Activated naive CD8-positive, alpha-beta T cell treated with anti-CD3 and anti-CD28 coated beads for 36 hours (primary cell): ENCODE data around the gene GSTCD. TPM values are rescaled to one million over a fixed set of nuclear protein-coding genes. Genes with fewer than 3 reads are reported as not detected.

ENCODE experiments used
- DNase-seq: peaks from one replicate; pipeline ENCODE4 v3.0.0; 2021
- H3K27ac Mint-ChIP-seq: one replicate; pipeline ENCODE4 v1.8.0; 2022; ENCODE audit warnings: mild to moderate bottlenecking, moderate library complexity, mixed read lengths
- H3K27me3 Mint-ChIP-seq: one replicate; pipeline ENCODE4 v1.8.0; 2022; ENCODE audit warnings: mild to moderate bottlenecking, mixed read lengths
- H3K36me3 Mint-ChIP-seq: one replicate; pipeline ENCODE4 v1.8.0; 2021; ENCODE audit warnings: mild to moderate bottlenecking, mixed read lengths
- H3K4me1 Mint-ChIP-seq: one replicate; pipeline ENCODE4 v1.8.0; 2021; ENCODE audit warnings: mixed read lengths
- H3K4me3 Mint-ChIP-seq: one replicate; pipeline ENCODE4 v1.8.0; 2022; ENCODE audit warnings: mild to moderate bottlenecking, moderate library complexity, mixed read lengths
- H3K9me3 Mint-ChIP-seq: one replicate; pipeline ENCODE4 v1.8.0; 2022; ENCODE audit warnings: mixed read lengths
- total RNA-seq, 2 experiments: library from RNA; stranded (reverse); gene quantifications; one replicate each; pipeline ENCODE4 v1.2.3, GENCODE V29; 2021

GSTCD gene
- total RNA-seq, 2 experiments from 2014 or later, result 18.9 to 20.8 TPM

GRCh38 chr4:105858466-105859040, 150.0 kb downstream of the GSTCD start:
- Mint-ChIP-seq H3K36me3 (peaks cover 33% of the 10 kb centered on the region), H3K4me3 (no peak overlapping the region), H3K4me1 (no peaks in the 10 kb centered on the region), H3K9me3 (peaks cover 48% of the 10 kb centered on the region), H3K27me3 (no peaks in the 10 kb centered on the region), H3K27ac (no peak overlapping the region)
- no peak for DNase-seq

DNA sequence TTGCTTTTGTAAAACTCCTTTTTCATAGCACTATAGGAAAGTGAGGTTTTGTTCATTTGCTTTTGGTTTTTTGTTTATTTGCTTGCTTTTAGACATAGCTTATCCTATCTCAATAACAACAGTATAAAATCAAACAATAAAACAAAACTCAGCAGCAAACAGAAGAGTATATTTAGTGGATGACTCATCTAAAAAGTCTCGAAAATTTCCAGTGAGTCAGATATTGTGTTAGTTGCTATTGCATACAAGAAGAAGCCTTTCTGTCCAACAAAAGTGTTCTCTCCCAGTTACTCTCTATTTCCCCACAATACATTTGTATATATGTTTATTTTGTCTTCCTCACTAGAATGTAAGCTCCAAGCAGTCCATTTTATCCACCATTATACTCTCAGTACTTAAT, 150.6 kb downstream of the GSTCD start:
- Mint-ChIP-seq H3K4me1 (no peaks in the 10 kb centered on the region), H3K36me3 (peaks cover 30% of the 10 kb centered on the region), H3K27me3 (no peaks in the 10 kb centered on the region), H3K27ac (no peak overlapping the region), H3K9me3 (peaks cover 47% of the 10 kb centered on the region), H3K4me3 (no peak overlapping the region)
- DNase-seq, result no peak

DNA sequence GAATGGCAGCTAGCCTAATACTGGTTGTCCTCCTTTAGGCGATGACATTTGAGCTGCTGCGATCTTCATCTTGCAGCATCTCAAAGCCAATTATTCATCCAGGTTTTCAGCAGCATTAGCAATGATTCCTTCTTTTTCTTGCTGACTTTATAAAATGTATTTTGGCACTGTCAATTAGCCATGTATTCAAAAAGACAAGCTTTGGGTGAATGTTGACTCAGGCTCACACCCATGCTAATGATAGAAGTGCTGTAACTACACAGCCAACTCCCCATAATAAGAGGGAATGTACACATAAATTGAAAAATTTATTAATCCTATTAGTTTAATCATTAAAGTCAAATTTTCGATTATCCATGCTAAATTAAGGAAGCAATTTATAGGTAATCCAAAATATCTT, 162.4 kb downstream of the GSTCD start:
- H3K27ac Mint-ChIP-seq, result no peak overlapping the region

GRCh38 chr4:105871997-105872396, 163.4 kb downstream of the GSTCD start:
- Mint-ChIP-seq H3K4me1 (no peaks in the 10 kb centered on the region), H3K9me3 (no peaks in the 10 kb centered on the region), H3K27me3 (peaks cover 21% of the 10 kb centered on the region), H3K36me3 (no peaks in the 10 kb centered on the region), H3K4me3 (no peak overlapping the region), H3K27ac (no peak overlapping the region)
- no peak for DNase-seq

More for the DNA sequence above, 162.4 kb downstream of the GSTCD start:
- no peaks in the 10 kb centered on the region for H3K4me1 Mint-ChIP-seq
- peaks cover 21% of the 10 kb centered on the region for H3K27me3 Mint-ChIP-seq
- H3K4me3 Mint-ChIP-seq, result no peak overlapping the region
- no peak for DNase-seq
- no peaks in the 10 kb centered on the region for H3K9me3 Mint-ChIP-seq
- no peaks in the 10 kb centered on the region for H3K36me3 Mint-ChIP-seq

DNA sequence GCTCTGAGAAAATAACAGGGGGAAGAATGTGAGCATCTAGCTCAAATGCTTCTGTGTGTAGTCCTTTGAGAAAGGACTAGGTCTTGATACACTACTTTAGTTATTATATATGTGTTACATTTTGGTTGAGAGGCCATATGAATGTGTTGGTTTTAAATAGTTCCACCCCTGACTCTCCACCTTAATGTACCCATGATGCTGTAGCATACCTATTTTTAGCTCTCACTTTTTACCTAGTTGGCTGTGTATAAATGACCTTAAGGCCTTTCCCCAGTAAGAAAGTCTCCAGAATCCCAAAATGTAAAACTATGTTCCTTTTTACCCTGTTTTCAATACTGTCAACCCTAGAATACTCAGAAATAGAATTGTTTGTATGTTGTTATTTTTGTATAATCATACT, 166.6 kb downstream of the GSTCD start:
- no peaks in the 10 kb centered on the region for H3K36me3 Mint-ChIP-seq
- H3K27ac Mint-ChIP-seq, result no peak overlapping the region
- no peak overlapping the region for H3K4me3 Mint-ChIP-seq
- DNase-seq, result no peak
- H3K9me3 Mint-ChIP-seq, result no peaks in the 10 kb centered on the region
- peaks cover 20% of the 10 kb centered on the region for H3K27me3 Mint-ChIP-seq
- no peaks in the 10 kb centered on the region for H3K4me1 Mint-ChIP-seq

DNA sequence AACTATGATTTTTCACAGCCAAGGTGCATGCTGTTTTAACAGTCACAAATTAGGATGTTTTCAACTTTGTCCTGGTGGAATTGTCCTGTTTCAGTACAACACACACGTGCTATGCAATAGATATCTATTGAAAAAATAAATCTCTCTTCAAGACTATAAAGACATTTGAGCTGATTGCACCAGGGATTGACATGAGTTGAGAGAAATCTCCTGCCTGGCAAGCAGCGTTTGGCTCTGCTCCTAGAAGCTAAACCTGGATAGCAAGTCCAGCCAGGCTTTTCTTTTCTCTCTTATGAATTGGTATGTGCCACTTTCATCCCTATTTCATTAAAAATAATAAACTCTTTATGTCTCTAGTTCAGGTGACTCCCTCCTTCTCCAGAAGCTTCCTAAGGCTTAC, 170.1 kb downstream of the GSTCD start:
- no peak overlapping the region for H3K27ac Mint-ChIP-seq
- no peak for DNase-seq
- no peaks in the 10 kb centered on the region for H3K36me3 Mint-ChIP-seq
- H3K9me3 Mint-ChIP-seq, result no peaks in the 10 kb centered on the region
- no peak overlapping the region for H3K4me3 Mint-ChIP-seq
- H3K27me3 Mint-ChIP-seq, result peaks cover 15% of the 10 kb centered on the region
- no peaks in the 10 kb centered on the region for H3K4me1 Mint-ChIP-seq

DNA sequence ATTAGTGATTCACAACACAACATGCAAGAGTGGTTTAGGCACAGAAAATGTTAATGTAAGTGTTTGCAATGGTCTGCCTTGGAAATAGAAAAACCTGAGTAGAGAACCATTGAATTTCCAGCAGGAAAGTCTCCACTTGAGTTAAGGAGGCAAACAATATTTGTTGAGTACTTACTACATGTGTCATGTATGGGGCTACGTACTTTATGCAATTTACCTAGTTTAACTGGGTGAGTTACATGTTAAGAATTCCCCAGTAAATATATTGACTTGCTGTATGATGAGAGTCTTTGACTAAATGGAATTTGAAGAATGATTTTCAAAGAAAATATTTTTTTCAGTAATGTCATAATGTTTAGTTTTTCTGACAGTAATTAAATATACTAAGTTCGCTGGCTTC, 178.9 kb downstream of the GSTCD start:
- Mint-ChIP-seq H3K36me3 (no peaks in the 10 kb centered on the region), H3K9me3 (peaks cover 8% of the 10 kb centered on the region), H3K27me3 (peaks cover 14% of the 10 kb centered on the region), H3K4me1 (no peaks in the 10 kb centered on the region), H3K4me3 (no peak overlapping the region), H3K27ac (no peak overlapping the region)
- no peak for DNase-seq

DNA sequence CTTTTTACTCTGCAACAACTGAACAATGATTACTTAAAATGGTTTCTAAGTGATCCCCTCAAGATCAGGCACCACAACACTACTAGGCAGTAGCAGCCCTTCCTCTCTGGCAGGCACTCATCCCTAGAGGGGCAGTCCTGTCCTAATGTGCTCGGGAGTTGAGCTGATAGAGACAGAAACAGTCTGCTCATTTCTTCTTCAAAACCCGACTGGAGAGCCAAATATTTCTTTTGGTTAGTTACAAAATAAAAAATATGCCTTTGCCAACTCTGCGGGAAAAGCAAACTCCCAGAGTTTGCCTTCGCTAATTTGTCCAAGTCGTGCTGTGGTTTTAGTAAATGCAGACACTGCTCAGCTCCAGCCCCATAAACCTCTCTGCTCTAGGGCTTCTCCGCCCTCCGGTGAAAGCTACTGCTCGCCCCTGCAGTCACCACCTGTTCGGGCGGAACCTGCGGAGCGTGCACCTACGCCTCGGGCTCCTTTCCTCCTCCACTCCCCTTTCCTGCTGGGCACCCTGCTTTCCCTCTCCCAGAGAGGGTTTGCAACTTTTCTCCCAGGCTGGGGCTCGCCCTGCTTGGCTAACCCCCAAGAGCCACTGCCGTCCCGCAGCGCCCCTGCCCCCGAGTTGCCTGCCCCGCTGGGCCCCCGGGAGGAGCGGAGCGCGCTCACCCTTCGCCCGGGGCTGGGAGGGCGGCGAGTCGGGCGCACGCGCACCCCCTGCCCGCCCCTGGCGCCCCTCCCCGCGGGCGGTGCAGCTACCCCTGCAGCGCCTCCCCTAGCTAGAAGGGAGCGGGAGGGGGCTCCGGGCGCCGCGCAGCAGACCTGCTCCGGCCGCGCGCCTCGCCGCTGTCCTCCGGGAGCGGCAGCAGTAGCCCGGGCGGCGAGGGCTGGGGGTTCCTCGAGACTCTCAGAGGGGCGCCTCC, 186.3 kb downstream of the GSTCD start, which contains the start of gene NPNT:
TSS of gene NPNT (plus strand) at position 812 of the 923 bp plus-strand sequence. CDS start 182 bp downstream, outside the sequence.
- peaks cover 69% of the 10 kb centered on the region for H3K27me3 Mint-ChIP-seq
- peak within 1 kb of the TSS; percentile 44 for H3K4me3 Mint-ChIP-seq
- no peak within 1 kb of the TSS for H3K27ac Mint-ChIP-seq
- H3K4me1 Mint-ChIP-seq, result peaks cover 3% of the 10 kb centered on the region
- H3K9me3 Mint-ChIP-seq, result no peaks in the 10 kb centered on the region
- peak; percentile 4 for DNase-seq
- no peaks in the 10 kb centered on the region for H3K36me3 Mint-ChIP-seq

DNA sequence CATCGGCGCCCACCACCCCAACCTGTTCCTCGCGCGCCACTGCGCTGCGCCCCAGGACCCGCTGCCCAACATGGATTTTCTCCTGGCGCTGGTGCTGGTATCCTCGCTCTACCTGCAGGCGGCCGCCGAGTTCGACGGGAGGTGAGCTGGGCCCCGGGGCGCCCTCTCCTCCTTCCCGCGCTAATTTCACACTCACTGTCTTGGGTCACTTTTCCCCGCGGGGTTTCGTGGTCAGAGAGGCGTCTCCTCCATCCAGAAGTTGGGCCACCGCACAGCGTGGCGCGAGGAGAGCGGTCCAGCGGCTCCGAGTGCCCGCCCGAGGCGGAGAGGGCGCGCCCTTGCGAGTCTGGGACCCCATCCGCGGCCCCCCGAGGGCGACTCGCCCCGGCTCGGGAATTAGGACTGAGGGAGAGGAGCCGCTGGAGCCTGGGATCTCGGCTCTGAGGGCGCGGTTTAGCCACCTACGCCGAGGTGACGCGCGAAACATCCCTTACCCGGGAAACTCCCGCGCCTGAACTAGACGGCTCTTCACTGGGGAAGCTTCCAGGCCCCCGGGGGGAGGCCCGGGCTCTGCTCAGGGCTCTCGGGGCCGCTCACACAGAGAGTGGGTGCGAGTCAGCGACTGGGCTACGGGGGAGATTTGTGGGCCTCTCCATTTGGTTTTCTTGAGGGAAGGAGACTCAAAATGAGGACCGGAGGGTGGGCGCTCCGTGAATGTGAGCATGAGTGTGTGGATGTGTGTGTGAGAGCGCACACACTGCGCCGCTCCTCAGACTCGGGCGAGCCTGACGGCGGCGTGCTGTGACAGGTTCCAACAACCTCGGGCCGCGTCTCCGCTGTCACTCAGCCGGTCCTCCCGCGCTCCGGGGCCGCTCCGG, 187.2 kb downstream of the GSTCD start:
- peak; percentile 34 for DNase-seq
- Mint-ChIP-seq H3K9me3 (no peaks in the 10 kb centered on the region), H3K4me3 (peak overlapping the region; percentile 44), H3K36me3 (no peaks in the 10 kb centered on the region), H3K27me3 (peaks cover 76% of the 10 kb centered on the region), H3K4me1 (peaks cover 3% of the 10 kb centered on the region), H3K27ac (no peak overlapping the region)

DNA sequence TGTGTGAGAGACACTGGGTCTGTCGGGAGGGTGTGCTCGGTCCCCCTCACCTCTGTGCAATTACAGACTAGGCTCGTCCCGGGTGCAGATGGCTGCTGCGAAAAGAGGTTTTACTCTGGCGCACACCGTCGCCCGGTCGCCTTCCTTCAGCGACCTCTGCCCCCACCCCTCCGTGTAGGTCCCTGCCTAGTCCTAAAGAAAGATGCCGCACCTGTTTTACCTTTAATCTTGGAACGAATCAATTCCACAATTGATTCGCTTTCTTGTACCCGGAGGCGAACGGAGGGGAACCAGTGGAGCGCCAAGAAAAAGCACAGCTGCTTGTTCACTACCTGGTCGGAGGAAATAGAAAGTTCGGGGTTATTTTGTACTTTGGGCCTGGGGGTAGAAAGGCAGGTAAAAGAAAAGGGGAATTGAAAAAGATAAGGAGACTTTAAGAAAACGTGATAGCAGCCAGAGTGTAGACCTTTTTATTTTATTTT, 187.9 kb downstream of the GSTCD start:
- DNase-seq, result no peak
- Mint-ChIP-seq H3K27ac (no peak overlapping the region), H3K4me1 (peaks cover 3% of the 10 kb centered on the region), H3K27me3 (peaks cover 81% of the 10 kb centered on the region), H3K9me3 (no peaks in the 10 kb centered on the region), H3K4me3 (peak overlapping the region; percentile 40), H3K36me3 (no peaks in the 10 kb centered on the region)

Other genes with a start within 250 kb of the GSTCD start
- gene PPA2, start 234.7 kb upstream of the GSTCD start, total RNA-seq, result 100 to 1,000 TPM; 101 to 104 TPM
- not detected for gene ARHGEF38, start 156.2 kb upstream of the GSTCD start, total RNA-seq
- 10 to 100 TPM; 28.0 to 28.5 TPM for gene INTS12, start 95 bp upstream of the GSTCD start, total RNA-seq
- not detected for gene NPNT, start 186.7 kb downstream of the GSTCD start, total RNA-seq